Stimulated activated CD4-positive, alpha-beta T cell treated with anti-CD3 and anti-CD28 coated beads, Interleukin-1b, Interleukin-23, amount 100 ng/mL, for 24 hours (primary cell): ENCODE results near the gene FZR1.
"Not testable (repeated sequence)": the region's sequence is repeated elsewhere in the genome, so short reads cannot be mapped to it uniquely, and the experiment has no call there.

Source experiments
- DNase-seq, 4 experiments: peaks; one replicate each; pipeline ENCODE4 v3.0.0-alpha.2; 2020; ENCODE audit warnings: low read depth in 4 of 4, low spot score in 1 of 4

The FZR1 gene

DNA sequence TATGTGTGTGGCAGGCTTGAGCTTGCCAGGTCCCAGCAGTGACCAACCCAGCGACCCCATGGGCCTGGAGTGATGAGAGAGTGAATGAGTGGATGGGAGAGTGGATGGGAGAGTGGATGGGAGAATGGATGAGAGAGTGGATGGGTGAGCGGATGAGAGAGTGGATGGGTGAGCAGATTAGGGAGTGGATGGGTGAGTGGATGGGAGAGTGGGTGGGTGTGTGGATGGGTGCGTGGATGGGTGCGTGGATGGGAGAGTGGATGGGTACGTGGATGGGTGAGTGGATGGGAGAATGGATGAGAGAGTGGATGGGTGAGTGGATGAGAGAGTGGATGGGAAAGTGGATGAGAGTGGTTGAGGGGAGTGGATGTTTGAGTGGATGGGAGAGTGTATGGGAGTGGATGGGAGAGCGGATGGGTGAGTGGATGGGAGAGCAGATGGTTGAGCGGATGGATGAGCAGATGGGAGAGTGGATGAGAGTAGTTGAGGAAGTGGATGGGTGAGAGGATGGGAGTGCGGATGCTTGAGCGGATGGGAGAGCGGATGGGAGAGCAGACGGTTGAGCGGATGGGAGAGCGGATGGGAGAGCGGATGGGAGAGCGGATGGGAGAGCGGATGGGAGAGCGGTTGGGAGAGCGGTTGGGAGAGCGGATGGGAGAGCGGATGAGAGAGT, 22.6 kb downstream of the FZR1 start:
- DNase-seq, result no peak

DNA sequence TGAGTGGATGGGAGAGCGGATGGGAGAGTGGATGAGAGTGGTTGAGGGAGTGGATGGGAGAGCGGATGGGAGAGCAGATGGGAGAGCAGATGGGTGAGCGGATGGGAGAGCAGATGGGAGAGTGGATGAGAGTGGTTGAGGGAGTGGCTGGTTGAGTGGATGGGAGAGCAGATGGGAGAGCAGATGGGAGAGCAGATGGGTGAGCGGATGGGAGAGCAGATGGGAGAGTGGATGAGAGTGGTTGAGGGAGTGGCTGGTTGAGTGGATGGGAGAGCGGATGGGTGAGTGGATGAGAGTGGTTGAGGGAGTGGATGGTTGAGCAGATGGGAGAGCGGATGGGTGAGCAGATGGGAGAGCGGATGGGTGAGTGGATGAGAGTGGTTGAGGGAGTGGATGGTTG, 23.2 kb downstream of the FZR1 start:
- DNase-seq, result not testable (repeated sequence)

DNA sequence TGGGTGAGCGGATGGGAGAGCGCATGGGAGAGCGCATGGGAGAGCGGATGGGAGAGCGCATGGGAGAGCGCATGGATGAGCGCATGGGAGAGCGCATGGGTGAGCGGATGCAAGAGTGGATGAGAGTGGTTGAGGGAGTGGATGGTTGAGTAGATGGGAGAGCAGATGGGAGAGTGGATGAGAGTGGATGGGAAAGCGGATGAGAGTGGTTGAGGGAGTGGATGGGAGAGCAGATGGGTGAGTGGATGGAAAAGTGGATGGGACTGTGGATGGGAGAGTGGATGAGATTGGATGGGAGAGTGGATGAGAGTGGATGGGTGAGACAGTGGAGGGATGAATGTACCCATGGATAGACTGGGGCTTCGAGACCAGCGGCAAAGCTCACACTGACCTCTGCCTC, 24.3 kb downstream of the FZR1 start:
- DNase-seq, result no peak

DNA sequence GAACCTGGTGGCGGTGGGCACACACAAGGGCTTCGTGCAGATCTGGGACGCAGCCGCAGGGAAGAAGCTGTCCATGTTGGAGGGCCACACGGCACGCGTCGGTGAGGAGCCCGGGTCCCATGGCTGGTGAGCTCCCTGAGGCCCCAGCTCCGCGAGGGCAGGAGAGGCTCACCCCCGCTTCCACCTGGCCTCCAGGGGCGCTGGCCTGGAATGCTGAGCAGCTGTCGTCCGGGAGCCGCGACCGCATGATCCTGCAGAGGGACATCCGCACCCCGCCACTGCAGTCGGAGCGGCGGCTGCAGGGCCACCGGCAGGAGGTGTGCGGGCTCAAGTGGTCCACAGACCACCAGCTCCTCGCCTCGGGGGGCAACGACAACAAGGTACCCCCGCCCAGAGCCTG, 25.6 kb downstream of the FZR1 start:
- DNase-seq, result no peak

DNA sequence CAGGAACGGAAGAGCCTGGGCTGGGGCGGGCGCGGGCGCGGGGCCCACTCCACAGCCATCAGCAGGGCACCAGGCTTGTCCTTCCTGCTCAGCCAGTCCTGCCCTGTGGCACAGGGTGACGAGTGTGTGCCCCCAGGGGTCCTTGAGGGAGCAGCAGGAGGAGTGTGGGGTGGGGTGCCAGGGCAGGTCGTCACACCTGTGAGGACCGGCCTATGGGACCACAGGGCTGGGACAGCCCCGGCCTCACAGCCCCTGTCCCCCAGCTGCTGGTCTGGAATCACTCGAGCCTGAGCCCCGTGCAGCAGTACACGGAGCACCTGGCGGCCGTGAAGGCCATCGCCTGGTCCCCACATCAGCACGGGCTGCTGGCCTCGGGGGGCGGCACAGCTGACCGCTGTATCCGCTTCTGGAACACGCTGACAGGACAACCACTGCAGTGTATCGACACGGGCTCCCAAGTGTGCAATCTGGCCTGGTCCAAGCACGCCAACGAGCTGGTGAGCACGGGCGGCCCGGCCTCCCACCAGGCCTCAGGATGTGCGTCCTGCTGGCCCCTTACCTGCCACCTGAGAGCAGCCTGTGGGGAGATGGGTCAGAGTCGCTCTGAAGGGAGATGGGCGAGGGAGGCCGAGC, 26.2 kb downstream of the FZR1 start:
- DNase-seq, result no peak

DNA sequence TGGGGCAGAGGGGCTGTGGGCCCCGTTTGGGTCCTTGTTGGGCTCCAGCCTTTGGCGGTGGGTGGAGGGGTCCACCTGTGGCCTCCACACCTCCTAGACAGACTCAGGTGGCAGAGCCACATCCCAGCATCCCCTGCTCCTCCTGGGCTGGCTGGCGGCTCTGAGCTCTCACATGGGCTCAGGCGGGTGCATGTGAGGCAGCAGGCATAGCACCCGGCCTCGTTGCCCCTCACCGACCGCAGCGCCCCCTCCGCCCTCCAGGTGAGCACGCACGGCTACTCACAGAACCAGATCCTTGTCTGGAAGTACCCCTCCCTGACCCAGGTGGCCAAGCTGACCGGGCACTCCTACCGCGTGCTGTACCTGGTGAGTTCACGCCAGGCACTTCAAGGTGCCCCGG, 26.9 kb downstream of the FZR1 start:
- no peak for DNase-seq

DNA sequence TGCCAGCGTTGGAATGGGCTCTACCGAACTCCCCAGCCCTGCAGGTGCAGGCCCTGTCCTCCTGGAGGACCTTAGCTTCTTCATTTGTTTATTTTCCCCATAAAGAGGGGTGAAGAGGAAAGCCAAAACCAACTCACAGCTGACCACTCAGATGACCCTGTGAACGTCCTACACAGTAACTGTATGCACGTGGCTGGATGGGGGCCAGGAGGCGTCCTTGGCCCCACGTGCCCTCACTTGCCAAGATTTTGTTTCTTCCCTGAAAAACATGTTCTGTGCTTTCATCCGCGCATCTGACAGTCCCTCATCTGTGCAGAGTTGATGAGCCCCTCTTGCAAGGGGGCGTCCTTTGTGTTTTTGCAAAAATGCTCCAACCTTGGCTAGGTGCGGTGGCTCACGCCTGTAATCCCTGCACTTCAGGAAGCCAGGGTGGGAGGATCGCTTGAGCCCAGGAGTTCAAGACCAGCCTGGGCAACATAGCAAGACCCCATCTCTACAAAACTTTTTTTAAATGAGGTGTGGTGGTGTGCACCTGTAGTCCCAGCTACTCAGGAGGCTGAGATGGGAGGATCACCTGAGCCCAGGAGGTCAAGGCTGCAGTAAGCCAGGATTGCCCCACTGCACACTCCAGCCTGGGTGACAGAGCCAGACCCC, 27.6 kb downstream of the FZR1 start:
- DNase-seq, result no peak

DNA sequence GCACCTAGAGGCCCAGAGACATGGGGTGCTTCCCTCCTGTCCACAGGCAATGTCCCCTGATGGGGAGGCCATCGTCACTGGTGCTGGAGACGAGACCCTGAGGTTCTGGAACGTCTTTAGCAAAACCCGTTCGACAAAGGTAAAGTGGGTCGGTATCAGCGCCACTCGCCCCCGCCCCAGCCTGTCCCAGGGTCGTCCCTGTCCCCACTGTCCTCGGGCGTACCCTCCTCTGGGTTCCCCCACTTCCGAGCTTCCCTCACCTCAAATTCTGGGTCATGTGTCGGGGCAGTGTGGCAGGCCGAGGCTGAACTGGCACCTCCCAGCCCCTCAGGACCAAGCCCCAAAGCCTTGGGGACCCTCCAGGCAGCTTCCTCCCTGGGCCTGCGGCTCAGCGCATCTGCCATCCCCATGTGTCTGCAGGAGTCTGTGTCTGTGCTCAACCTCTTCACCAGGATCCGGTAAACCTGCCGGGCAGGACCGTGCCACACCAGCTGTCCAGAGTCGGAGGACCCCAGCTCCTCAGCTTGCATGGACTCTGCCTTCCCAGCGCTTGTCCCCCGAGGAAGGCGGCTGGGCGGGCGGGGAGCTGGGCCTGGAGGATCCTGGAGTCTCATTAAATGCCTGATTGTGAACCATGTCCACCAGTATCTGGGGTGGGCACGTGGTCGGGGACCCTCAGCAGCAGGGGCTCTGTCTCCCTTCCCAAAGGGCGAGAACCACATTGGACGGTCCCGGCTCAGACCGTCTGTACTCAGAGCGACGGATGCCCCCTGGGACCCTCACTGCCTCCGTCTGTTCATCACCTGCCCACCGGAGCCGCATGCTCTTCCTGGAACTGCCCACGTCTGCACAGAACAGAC, 28.5 kb downstream of the FZR1 start:
- no peak for DNase-seq

DNA sequence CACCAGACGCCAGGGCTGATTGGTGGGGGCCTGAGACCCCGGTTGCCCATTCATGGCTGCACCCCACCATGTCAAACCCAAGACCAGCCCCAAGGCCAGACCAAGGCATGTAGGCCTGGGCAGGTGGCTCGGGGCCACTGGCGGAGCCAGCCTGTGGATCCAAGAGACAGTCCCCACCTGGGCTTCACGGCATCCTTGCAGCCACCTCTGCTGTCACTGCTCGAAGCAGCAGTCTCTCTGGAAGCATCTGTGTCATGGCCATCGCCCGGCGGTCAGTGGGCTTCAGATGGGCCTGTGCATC, 29.1 kb downstream of the FZR1 start:
- DNase-seq, result no peak

DNA sequence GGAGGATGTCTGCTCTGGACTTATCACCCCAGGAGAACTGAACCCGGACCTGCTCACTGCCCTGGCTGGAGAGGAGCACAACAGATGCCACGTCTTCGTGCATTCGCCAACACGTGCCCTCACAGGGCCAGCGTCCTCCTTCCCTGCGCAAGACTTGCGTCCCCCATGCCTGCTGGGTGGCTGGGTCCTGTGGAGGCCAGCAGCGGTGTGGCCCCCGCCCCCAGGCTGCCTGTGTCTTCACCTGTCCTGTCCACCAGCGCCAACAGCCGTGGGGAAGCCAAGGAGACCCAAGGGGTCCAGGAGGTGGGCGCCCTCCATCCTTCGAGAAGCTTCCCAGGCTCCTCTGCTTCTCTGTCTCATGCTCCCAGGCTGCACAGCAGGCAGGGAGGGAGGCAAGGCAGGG, 29.5 kb downstream of the FZR1 start:
- no peak for DNase-seq

DNA sequence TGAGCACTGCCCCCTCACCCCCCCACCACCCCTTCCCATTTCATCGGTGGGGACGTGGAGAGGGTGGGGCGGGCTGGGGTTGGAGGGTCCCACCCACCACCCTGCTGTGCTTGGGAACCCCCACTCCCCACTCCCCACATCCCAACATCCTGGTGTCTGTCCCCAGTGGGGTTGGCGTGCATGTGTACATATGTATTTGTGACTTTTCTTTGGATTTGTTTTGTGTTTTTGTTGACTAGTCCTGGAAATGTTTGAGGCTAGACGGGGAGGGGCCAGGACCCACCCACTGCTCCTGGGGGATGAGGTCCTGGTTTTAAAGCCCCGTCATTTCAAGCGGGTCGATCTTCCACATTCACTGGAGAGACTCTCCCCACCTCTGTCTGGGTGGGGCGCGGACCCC, 29.9 kb downstream of the FZR1 start:
- no peak for DNase-seq

DNA sequence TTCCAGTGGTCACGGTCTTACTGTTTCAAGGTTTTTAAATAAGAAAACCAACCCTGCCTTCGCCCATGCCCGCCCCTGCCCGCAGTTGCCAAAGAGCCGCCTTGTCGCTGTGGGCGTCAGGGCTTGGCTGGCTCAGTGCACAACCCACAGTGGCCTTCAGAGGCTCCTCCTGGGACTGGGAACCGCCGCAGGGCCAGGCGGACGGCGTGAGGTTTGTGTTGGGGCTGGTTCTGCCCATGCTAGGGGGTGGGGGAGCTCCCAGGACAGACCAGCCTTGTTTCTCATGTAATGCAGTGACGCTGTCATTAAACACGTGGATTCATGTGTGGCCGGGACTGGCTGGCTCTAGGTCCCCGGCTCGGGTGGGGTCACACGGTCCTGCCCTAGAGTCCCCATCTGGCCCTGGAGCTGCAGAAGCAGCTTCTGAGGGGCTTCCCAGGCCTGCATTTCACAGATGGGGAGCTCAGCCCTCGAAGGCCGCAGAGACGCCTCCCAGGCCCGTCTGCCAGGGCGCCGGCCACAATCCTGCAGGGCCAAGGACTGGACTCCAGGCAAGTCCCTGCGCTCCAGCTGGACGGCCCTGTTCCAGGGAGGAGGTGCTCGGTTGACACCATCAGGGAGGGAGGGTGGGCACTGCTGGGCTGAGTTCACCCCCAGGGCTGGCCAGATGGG, 30.5 kb downstream of the FZR1 start:
- DNase-seq, result no peak

DNA sequence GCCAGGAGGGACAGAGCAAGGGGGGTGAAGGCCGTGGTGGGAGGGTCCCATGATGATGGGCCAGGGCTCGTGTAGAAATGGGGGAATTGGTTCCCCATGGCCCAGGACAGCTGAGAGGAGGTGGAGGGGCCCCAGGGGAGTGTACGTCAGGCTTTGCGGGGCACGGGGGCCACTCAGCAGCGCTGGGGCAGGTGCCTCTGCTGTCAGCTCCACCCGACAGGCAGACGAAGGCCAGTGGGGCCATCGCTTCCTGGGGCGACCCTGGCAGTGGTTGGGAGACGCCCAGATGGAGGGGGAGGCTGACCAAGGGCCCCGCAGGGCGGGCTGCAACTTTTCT, 31.0 kb downstream of the FZR1 start:
- no peak for DNase-seq

DNA sequence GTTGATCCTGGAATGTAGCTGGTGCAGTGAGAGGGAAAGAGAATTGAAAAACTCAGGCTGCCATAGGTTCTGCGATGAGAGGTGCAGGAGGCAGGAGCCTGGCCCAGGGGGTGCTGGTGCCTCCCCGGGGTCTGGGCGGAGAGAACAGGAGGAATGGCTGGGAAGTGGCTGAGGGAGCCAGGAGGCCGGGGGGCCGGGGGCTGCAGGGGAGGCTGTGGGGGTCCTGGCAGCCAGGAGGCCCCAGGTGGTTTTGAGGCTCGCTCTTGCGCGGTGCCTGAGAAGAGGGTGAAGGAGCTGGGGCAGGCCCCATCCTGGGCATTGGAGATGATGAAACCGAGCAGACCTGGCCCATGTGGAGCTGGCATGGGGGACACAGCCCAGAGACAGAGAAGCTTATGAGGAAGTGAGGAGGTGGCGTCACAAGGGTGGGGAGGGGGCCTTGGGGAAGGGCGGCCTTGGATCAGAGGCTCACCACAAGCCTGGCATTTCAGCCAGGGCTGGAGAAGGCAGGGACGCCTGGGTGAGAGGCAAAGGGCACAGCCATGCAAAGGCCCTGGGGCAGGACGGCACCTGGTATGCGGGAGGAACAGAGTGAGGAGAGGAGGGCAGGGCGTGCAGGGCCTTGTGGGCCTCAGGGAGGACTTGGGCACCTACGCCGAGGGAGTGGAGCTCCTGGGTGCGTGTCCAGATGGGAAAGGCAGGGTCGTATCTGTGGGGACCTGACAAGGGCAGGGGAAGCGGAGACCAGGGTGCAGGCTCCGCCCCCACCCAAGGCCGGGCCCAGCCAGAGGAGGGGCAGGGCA, 31.5 kb downstream of the FZR1 start:
- DNase-seq, result no peak

DNA sequence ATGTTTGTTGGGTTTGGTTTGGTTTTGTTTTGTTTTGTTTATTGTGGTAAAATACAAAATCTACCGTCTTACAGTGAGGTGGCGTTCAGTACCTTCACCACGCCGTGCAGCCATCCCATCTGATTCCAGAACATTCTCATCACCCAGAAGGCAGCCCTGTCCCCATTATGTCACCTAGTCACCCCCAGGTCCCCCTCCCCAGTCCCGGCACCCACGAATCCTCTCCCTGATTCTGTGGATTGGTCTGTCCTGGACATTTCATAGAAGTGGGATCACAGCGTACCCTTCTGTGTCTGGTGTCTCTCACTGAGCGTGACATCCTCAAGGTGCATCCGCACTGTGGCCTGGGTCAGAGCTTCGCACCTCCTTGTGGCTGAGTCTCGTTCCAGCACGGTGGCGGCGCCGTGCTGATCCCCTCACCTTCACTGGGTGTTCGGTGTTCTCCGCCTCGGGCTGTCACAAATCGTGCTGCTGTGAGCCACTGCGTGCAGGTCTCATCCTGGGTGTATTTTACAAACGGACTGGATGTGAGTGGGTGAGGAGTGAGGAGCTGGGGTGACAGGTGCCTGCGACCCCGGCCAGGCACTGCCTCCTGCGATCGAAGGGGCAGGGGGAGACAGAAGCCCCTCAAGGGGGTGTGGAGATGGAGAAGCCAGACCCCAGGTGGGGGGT, 32.3 kb downstream of the FZR1 start:
- no peak for DNase-seq

DNA sequence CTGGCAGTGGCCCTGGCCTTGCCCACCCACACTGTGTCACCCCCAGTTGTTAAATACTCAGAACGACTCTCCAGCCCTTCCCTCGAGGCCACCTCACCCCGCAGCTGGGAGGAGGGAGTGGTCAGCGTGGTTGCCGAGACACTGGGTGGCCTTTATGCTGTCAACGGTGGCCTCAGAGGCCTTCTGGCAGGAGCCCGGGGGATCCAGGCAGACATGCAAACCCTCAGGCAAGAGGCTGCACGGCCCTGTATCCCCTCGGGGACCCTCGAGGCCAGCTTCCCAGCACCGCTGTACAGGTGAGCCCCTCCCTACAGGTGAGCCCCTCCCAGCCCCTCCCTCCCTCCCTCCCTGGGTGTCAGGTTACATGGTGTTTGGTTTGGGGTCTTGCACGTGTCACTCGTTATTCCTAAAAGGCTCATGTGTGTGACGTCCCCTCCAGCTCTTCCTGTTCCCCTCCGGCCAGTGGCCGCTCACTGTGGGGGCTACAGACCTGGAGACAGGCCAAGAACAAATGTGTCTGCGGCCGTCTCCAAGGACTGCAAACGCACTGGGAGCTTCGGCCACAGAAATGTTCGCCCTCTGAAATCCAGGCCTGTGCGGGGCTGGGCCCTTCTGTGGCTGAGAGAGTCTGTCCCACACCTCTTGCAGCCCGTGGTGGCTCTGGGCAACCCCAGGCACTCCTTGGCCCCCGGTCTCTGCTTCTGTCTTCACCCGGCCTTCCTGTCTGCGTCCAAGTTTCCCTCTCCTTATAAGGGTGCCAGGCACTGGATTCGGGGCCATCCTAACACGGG, 33.0 kb downstream of the FZR1 start, which contains the start of gene TEKTIP1:
Gene TEKTIP1 (plus strand): TSS at position 210 of the 791 bp plus-strand sequence. CDS start 4 bp downstream, at position 214.
- DNase-seq, result no peak

DNA sequence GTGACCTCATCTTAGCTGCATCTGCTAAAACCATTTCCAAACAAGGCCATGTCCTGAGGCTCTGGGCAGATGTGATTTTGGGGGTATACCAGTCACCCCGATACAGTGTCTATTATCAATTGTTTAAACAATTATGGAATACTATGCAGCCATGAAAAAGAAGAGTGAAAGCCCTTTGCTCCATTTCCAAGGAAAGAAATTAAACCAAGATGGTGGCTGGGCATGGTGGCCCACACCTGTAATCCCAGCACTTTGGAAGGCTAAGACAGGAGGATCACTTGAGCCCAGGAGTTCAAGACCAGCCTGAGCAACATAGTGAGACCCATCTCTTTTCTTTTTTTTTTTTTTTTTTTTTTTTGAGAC, 33.6 kb downstream of the FZR1 start:
- DNase-seq, result no peak

DNA sequence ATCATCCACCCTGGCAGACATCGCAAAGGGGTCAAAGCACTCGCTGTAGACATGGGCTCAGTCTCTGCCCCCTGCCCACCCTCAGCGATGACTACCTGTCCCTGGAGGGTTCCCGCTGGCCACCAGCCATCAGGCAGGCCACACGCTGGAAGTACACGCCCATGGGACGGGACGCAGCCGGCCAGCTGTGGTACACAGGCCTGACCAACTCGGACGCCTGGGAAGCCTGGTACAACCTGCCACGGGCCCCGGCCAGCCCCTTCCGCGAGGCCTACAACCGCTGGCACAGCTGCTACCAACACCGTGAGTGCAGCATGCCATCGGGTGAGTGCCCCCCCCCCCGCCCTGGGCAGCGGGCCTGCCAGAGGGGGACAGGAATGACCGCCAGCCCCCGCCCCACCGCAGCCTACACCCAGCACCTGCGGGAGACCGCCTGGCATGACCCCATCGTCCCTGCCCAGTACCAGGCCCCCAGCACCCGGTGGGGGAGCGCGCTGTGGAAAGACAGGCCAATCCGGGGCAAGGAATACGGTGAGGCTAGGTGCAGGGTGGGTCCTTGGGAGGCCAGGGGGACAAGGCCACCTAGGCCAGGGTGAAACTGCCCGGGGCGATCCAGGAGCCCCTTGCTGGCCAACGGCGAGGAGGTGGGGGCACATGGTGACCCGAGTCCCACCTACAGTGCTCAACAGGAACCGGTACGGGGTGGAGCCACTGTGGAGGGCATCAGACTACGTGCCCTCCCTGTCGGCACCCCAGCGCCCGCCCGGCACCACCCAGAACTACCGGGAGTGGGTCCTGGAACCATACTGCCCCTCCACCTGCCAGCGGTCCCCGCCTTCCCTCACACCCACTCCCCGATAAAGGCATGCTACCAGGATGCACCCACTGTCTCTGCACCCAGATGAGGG, 37.3 kb downstream of the FZR1 start:
- DNase-seq, result no peak
